Astrocyte of the cerebellum (primary cell): ENCODE results near the gene HHAT.
"Not testable (repeated sequence)": the region's sequence is repeated elsewhere in the genome, so short reads cannot be mapped to it uniquely, and the experiment has no call there.

Experiments used
- DNase-seq: peaks from one replicate; pipeline ENCODE4 v3.0.0-alpha.2; 2011; ENCODE audit warnings: low read depth
- H3K4me3 ChIP-seq: 2 replicates; pipeline ENCODE4 v1.5.1; 2011; ENCODE audit warnings: mild to moderate bottlenecking, low read depth, low read length, moderate library complexity
- CTCF ChIP-seq: IDR thresholded peaks from 2 replicates; pipeline ENCODE4 v1.5.1; 2012; ENCODE audit warnings: low read length, low read depth, moderate library complexity, mild to moderate bottlenecking; ENCODE audit errors: missing control alignments
- in situ Hi-C: cut with HindIII; loops from 2 replicates; pipeline ENCODE4 v1.10.0; 2017; ENCODE audit warnings: low sequenced_read_pairs

HHAT gene

GRCh38 chr1:210344706-210345105, 16.0 kb downstream of the HHAT start:
- TF ChIP-seq CTCF, result no peak
- in situ Hi-C loops, result no loop called here
- no peak overlapping the region for H3K4me3 ChIP-seq
- no peak for DNase-seq

DNA sequence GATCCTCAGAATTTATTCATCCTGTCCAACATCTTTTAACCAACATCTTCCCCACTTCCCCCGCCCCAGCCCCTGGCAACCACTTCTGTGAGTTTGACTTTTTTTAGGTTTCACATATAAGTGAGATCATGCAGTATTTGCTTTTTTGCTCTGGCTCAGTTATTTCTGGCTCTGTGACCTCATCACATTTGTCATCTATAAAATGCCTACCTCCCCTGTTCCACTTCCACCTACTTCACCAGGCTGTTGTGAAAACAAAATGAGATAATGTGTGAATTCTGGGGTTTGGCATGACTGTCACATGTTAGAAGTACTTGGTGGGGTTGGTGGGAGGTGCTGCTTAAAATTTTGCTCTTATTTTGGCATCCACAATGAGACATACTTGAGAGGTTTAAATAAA, 18.4 kb downstream of the HHAT start:
- no peak for TF ChIP-seq CTCF
- DNase-seq, result no peak
- in situ Hi-C loops, result no loop called here
- H3K4me3 ChIP-seq, result no peak overlapping the region

DNA sequence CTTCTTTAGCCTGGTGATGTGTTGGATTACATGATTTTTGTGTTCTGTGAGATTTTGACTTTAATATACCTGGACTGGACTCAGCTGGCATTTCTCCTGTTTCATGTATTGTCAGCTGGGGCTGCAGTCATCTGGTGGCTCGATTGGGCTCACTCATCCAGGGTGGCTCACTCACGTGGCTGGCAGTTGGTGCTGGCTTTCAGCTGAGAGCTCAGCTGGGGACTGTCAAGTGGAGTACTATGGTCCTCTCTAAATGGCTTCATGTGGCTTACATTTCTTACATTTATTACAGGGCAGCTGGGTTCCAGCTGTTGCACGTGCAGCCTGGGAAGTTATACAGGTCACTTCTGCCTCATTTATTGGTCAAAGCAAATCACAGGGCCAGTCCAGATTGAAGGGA, 22.8 kb downstream of the HHAT start:
- in situ Hi-C loops, result no loop called here
- no peak overlapping the region for H3K4me3 ChIP-seq
- no peak for TF ChIP-seq CTCF
- no peak for DNase-seq

- in situ Hi-C loops, result no loop called here
- no peak overlapping the region for H3K4me3 ChIP-seq
- TF ChIP-seq CTCF, result no peak
- no peak for DNase-seq
Observed at GRCh38 chr1:210352575-210352974, 23.9 kb downstream of the HHAT start.

- H3K4me3 ChIP-seq, result not testable (repeated sequence)
Observed at GRCh38 chr1:210354305-210354704, 25.6 kb downstream of the HHAT start.

GRCh38 chr1:210358626-210359025, 29.9 kb downstream of the HHAT start:
- TF ChIP-seq CTCF, result no peak
- H3K4me3 ChIP-seq, result no peak overlapping the region
- DNase-seq, result no peak
- in situ Hi-C loops, result no loop called here

More at GRCh38 chr1:210354305-210354704, 25.6 kb downstream of the HHAT start:
- in situ Hi-C loops, DNase-seq: not testable (repeated sequence)

- DNase-seq, result no peak
- no peak overlapping the region for H3K4me3 ChIP-seq
- in situ Hi-C loops, result no loop called here
- TF ChIP-seq CTCF, result no peak
Observed at GRCh38 chr1:210359255-210359654, 30.6 kb downstream of the HHAT start.
